ENCODE results near the gene GRAMD1A.

GRCh38 chr19:35030257-35031071 is 30.3 kb downstream of the GRAMD1A start, which contains the start of gene SCN1B:
- TF ChIP-seq CTCF (conservative IDR thresholded peaks at IDR 0.05; ENCODE audit: low read depth, low read length) (no peak), EZH2 (IDR thresholded peaks at IDR 0.05; ENCODE audit: low read length, unreplicated experiment) (no peak), EZH2phosphoT487 (IDR thresholded peaks at IDR 0.05; ENCODE audit: borderline replicate concordance, low read length) (no peak)
